Measurements from ENCODE around the gene PAWR. TPM values are rescaled to one million over a fixed set of nuclear protein-coding genes. Genes with fewer than 3 reads are reported as not detected.
"Not testable (repeated sequence)": the region's sequence is repeated elsewhere in the genome, so short reads cannot be mapped to it uniquely, and the experiment has no call there.

The PAWR gene
- total RNA-seq, 2 experiments from 2014 or later: 5.2 to 5.6 TPM

DNA sequence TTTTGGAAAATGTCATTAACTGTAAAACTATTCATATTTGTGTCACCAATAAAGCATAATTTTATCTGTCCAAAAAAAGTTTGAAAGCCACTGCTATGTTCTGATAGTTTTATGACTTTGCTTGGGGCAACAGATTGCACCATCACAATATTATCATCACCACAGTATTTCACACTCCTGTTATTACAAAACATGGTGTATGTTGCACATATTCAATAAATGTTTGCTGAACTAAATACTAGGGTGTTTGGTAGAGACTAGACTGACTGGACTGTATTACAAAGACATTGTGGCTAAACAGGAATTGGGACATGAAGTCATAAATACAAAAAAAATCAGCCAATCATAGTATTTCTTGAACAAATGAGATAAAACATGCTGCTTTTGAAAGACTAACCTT lies 55.1 kb downstream of the PAWR start:
- H3K4me1 Mint-ChIP-seq (ENCODE audit: low read depth): no peaks in the 10 kb centered on the region
- no peak overlapping the region for H3K27ac Mint-ChIP-seq
- CTCF ChIA-PET: no interaction called here
- H3K27me3 Mint-ChIP-seq (ENCODE audit: low read depth): peaks cover 2% of the 10 kb centered on the region
- no peaks in the 10 kb centered on the region for H3K9me3 Mint-ChIP-seq
- H3K36me3 Mint-ChIP-seq (ENCODE audit: low read depth): no peaks in the 10 kb centered on the region
- intact Hi-C loops (cut with micrococcal nuclease): no loop called here
- H3K4me3 Mint-ChIP-seq: no peak overlapping the region
- no peak for DNase-seq

DNA sequence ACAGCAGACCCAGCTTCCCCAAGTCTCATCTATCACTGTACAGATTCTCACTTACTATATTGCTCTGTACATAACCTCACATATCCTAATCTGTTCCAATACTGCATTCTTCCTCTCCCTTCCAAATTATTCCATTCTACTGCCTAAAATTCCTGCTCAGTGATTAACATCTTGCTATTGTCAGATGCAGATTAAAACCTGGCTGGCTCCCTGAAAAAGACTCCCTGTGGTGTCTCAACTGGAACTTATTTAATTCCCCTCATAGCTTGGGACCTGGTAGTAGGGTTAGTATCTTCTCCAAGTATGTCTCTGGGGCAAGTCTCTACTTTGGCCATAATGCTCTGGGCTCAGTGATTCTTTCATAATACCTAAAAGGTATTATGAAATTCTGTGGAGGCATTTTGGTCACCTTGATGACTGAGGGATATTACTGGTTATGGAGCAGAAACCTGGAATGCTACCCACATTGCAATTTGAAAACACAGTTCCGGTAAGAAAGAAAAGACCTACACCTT lies 55.8 kb downstream of the PAWR start:
- H3K4me1 Mint-ChIP-seq (ENCODE audit: low read depth): no peaks in the 10 kb centered on the region
- DNase-seq: no peak
- H3K9me3 Mint-ChIP-seq: no peaks in the 10 kb centered on the region
- no peak overlapping the region for H3K4me3 Mint-ChIP-seq
- H3K27ac Mint-ChIP-seq: no peak overlapping the region
- CTCF ChIA-PET: no interaction called here
- no peaks in the 10 kb centered on the region for H3K27me3 Mint-ChIP-seq (ENCODE audit: low read depth)
- no peaks in the 10 kb centered on the region for H3K36me3 Mint-ChIP-seq (ENCODE audit: low read depth)
- intact Hi-C loops (cut with micrococcal nuclease): no loop called here

DNA sequence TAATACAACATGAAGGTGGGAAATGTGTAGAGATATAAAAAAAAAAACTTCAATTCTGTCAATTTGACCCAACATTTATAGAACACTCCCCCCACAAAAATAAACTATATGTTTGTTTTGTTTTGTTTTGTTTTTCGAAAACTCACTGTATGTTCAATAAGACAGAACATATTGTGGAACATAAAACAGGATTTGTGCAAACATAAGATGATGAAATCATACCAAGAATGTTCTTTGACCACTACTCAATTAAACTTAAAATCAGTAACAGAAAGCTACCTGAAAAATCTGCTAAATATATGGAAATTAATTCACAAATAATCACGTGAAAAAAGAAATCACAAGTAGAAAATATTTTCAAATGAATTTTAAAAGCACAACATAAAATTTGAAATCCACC lies 61.2 kb downstream of the PAWR start:
- H3K4me3 Mint-ChIP-seq: no peak overlapping the region
- CTCF ChIA-PET: interaction anchor here (0.7 kb wide), 2 partner anchors 46 to 345 kb away, joined by 3 read pairs; no protein-coding TSS in a partner anchor
- H3K27me3 Mint-ChIP-seq (ENCODE audit: low read depth): no peaks in the 10 kb centered on the region
- no peaks in the 10 kb centered on the region for H3K36me3 Mint-ChIP-seq (ENCODE audit: low read depth)
- H3K4me1 Mint-ChIP-seq (ENCODE audit: low read depth): no peaks in the 10 kb centered on the region
- no peak for DNase-seq
- no peak overlapping the region for H3K27ac Mint-ChIP-seq
- H3K9me3 Mint-ChIP-seq: peaks cover 2% of the 10 kb centered on the region
- intact Hi-C loops (cut with micrococcal nuclease): no loop called here

DNA sequence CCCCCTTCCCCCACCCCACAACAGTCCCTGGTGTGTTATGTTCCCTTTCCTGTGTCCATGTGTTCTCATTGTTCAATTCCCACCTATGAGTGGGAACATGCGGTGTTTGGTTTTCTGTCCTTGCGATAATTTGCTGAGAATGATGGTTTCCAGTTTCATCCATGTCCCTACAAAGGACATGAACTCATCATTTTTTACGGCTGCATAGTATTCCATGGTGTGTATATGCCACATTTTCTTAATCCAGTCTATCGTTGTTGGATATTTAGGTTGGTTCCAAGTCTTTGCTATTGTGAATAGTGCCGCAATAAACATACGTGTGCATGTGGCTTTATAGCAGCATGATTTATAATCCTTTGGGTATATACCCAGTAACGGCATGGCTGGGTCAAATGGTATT lies 64.0 kb downstream of the PAWR start:
- intact Hi-C loops (cut with micrococcal nuclease); H3K4me1 Mint-ChIP-seq (ENCODE audit: low read depth); DNase-seq; H3K27me3 Mint-ChIP-seq (ENCODE audit: low read depth); H3K36me3 Mint-ChIP-seq (ENCODE audit: low read depth); H3K9me3 Mint-ChIP-seq; H3K27ac Mint-ChIP-seq; H3K4me3 Mint-ChIP-seq; CTCF ChIA-PET: not testable (repeated sequence)

DNA sequence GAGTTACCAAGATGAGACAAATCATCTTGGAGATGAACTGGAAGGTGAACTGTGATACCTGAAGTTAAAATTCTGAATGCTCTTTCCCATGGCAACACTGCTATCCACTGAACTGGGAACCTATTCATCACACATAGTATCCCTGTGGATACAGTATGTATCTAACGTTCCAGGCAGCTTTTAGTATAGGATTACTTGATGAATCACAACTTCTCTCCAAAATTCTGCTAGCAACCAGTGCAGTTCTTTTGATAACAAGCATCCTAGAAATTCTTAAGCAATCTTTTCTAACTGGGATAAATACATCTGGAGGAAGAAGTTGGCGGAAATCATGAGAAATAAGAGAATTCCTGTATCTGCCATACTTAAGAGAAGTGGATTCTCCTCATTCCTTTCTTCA lies 66.4 kb downstream of the PAWR start:
- Mint-ChIP-seq H3K27ac (no peak overlapping the region), H3K27me3 (ENCODE audit: low read depth) (no peaks in the 10 kb centered on the region), H3K36me3 (ENCODE audit: low read depth) (no peaks in the 10 kb centered on the region), H3K4me3 (no peak overlapping the region), H3K9me3 (peaks cover 2% of the 10 kb centered on the region), H3K4me1 (ENCODE audit: low read depth) (no peaks in the 10 kb centered on the region)
- DNase-seq: no peak
- CTCF ChIA-PET: no interaction called here
- intact Hi-C loops (cut with micrococcal nuclease): no loop called here

DNA sequence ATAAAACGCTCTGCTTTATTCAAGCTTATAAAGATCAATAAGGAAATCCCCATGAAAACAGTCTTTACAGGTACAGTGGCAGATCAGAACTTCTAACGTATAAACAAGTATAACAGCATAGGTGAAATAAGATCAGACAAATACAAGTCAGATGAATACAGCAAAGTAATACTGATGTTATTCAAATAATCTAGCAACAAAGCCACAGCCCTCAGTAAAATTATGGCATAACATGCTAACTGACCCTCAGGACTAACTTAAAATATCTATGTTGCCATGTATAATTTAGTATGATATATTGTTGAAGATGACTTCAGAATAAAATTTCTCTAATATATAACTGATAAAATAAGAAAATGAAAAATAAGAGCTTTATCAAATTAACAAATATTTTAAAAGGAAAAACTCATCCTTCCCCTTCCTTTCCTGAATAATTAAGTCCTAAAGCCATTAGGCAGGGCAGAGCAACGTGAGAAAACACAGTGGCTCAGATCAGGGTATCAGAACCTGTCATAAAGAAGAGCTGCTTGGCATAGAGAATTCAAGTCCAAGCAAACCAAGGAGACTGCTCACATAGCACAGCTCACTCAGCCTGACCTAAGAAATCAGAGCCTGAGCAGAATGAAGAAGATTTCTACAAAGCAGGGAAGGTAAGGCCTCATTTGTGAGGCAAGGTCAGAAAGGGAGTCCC lies 70.7 kb downstream of the PAWR start:
- DNase-seq: no peak
- intact Hi-C loops (cut with micrococcal nuclease): no loop called here
- Mint-ChIP-seq H3K36me3 (ENCODE audit: low read depth) (no peaks in the 10 kb centered on the region), H3K4me3 (no peak overlapping the region), H3K27me3 (ENCODE audit: low read depth) (peaks cover 3% of the 10 kb centered on the region), H3K9me3 (no peaks in the 10 kb centered on the region), H3K27ac (no peak overlapping the region), H3K4me1 (ENCODE audit: low read depth) (no peaks in the 10 kb centered on the region)
- CTCF ChIA-PET: no interaction called here

DNA sequence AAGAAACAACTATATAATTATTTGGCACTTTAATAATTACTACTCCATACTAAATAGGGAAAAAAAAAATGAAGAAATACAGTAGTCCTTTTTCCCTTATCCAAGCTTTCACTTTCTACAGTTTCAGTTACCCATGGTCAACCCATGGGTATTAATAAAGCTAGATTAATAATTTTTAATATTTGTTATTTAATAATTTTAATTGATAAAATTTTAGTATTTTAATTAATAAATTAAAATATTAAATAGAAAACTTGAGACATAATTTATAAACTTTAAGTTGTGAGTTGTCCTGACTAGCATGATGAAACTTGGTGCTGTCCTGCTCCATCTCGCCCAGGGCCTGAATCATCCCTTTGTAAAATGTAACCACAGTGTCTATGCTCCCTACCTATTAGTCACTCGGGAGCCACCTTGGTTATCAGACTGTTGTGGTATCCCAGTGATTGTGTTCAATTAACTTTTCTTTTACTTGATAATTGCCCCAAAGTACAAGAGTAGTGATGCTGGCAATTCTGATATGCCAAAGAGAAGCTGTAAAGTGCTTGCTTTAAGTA lies 71.8 kb downstream of the PAWR start:
- no peaks in the 10 kb centered on the region for H3K4me1 Mint-ChIP-seq (ENCODE audit: low read depth)
- CTCF ChIA-PET: no interaction called here
- no peak for DNase-seq
- H3K9me3 Mint-ChIP-seq: no peaks in the 10 kb centered on the region
- no peak overlapping the region for H3K4me3 Mint-ChIP-seq
- intact Hi-C loops (cut with micrococcal nuclease): no loop called here
- peaks cover 3% of the 10 kb centered on the region for H3K27me3 Mint-ChIP-seq (ENCODE audit: low read depth)
- H3K36me3 Mint-ChIP-seq (ENCODE audit: low read depth): no peaks in the 10 kb centered on the region
- H3K27ac Mint-ChIP-seq: no peak overlapping the region

DNA sequence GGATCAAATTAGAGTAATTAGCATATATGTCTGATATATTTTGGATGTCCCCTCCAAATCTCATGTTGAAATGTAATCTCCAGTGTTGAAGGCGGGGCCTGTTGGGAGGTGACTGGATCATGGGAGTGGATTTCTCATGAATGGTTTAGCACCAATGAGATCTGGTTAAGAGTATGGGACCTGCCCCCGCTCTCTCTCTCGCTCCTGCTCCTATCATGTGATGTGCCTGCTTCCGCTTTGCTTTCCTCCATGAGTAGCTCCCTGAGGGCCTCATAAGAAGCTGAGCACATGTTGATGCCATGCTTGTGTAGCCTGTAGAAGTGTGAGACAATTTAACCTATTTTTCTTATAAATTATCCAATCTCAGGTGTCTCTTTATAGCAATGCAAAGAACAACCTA lies 73.1 kb downstream of the PAWR start:
- Mint-ChIP-seq H3K27me3 (ENCODE audit: low read depth) (peaks cover 3% of the 10 kb centered on the region), H3K4me3 (no peak overlapping the region), H3K27ac (no peak overlapping the region), H3K36me3 (ENCODE audit: low read depth) (no peaks in the 10 kb centered on the region), H3K9me3 (no peaks in the 10 kb centered on the region), H3K4me1 (ENCODE audit: low read depth) (no peaks in the 10 kb centered on the region)
- CTCF ChIA-PET: no interaction called here
- no peak for DNase-seq
- intact Hi-C loops (cut with micrococcal nuclease): no loop called here

DNA sequence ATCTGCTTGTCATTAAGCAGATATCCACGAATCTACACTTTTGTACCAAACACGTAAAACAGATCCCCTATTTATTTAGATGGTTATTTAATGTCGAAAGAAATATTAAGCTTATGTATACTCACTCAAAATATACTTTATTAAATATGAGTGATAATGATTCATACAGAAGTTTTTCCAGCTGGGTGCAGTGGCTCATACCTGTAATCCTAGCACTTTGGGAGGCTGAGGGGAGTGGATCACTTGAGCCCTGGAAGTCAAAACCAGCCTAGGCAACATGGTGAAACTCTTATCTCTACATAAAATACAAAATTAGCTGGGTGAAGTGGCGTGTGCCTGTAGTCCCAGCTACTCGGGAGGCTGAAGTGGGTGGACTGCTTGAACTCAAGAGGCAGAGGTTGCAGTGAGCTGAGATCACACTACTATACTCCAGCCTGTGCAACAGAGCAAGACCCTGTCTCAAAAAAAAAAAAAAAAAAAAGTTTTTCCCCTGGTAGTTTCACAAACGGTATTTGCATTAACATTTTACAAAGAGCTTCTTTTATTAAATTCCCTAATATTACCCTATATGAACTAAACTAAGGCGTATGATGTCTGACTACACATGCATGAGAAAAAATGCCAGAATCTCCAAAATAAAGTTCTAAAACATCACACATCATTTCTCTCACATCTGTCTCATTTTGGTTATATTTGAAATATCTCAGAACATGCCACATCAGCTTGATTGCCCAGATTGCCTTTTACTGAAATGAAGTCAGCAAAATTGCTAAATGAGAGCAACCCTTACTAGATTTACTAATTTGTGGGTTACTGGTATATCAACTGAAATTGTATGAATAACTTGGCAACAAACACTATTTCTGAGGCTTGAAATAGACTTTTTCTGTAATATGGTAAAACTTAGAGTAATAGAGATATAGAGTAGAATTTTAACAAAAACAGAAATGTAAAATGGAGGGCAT lies 74.9 kb downstream of the PAWR start:
- Mint-ChIP-seq H3K27ac (no peak overlapping the region), H3K27me3 (ENCODE audit: low read depth) (peaks cover 3% of the 10 kb centered on the region), H3K4me1 (ENCODE audit: low read depth) (no peaks in the 10 kb centered on the region), H3K9me3 (no peaks in the 10 kb centered on the region), H3K36me3 (ENCODE audit: low read depth) (no peaks in the 10 kb centered on the region), H3K4me3 (no peak overlapping the region)
- DNase-seq: no peak
- CTCF ChIA-PET: no interaction called here
- intact Hi-C loops (cut with micrococcal nuclease): no loop called here

DNA sequence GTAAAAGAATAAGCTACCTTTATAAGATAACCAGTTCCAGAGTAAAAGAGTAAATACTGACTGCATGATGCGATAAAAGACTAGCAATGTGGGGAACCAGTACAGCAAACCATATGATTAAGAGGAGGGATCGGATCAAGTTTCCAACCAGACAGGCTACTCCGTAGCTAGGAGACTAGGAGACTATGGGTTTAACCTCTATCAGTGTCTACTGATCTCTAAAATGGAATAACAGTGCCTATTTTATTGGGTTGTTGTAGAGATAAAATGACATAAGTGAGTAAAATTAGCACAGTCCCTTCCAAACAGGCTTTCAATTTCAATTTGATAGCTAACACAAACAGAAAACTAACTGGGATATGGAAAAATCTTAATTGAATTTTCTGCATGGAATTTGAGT lies 76.0 kb downstream of the PAWR start:
- H3K27ac Mint-ChIP-seq: no peak overlapping the region
- no peaks in the 10 kb centered on the region for H3K4me1 Mint-ChIP-seq (ENCODE audit: low read depth)
- CTCF ChIA-PET: no interaction called here
- H3K4me3 Mint-ChIP-seq: no peak overlapping the region
- H3K36me3 Mint-ChIP-seq (ENCODE audit: low read depth): no peaks in the 10 kb centered on the region
- H3K27me3 Mint-ChIP-seq (ENCODE audit: low read depth): peaks cover 3% of the 10 kb centered on the region
- H3K9me3 Mint-ChIP-seq: no peaks in the 10 kb centered on the region
- DNase-seq: no peak
- intact Hi-C loops (cut with micrococcal nuclease): no loop called here

DNA sequence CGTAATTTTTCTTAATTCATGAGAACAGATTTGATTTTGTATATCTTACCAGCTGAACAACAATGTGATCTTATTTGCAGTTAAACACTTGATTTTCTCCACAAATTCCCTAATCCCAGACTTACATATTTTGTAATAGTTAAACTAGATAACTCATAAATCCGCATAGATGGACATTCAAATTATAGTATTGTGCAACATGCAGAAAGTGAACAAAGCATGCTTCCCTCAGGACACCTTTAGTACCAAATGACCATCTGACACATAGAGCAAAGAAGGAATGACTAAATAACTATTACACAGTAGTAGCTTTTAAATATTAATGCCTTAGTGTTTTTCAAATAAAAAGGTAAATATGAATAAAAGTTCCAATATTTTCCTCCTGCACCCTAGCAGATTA lies 88.9 kb downstream of the PAWR start:
- intact Hi-C loops (cut with micrococcal nuclease): no loop called here
- no peak overlapping the region for H3K4me3 Mint-ChIP-seq

DNA sequence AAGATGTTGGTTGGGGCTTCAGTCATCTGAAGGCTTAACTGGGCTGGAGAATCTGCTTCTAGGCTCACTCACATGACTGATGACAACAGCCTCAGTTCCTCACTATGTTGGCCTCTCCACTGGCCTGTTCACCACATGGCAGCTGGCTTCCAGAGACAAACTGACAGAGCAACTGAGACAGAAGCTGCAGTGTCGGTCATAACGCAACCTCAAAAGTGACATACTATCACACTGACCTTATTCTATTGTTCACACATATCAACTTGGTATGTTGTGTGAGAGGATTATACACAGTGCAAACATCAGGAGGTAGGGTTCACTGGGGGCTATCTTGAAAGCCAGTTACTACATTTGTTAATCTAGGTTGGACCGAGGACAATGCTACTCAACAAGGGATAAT lies 92.9 kb downstream of the PAWR start:
- Mint-ChIP-seq H3K36me3 (ENCODE audit: low read depth) (no peaks in the 10 kb centered on the region), H3K27ac (no peak overlapping the region), H3K4me1 (ENCODE audit: low read depth) (no peaks in the 10 kb centered on the region), H3K9me3 (no peaks in the 10 kb centered on the region), H3K27me3 (ENCODE audit: low read depth) (peaks cover 4% of the 10 kb centered on the region), H3K4me3 (no peak overlapping the region)
- intact Hi-C loops (cut with micrococcal nuclease): no loop called here
- DNase-seq: no peak
- CTCF ChIA-PET: no interaction called here

More for the DNA sequence above, 88.9 kb downstream of the PAWR start:
- H3K27me3 Mint-ChIP-seq (ENCODE audit: low read depth): peaks cover 4% of the 10 kb centered on the region
- H3K4me1 Mint-ChIP-seq (ENCODE audit: low read depth): no peaks in the 10 kb centered on the region
- CTCF ChIA-PET: no interaction called here
- no peaks in the 10 kb centered on the region for H3K9me3 Mint-ChIP-seq
- H3K27ac Mint-ChIP-seq: no peak overlapping the region
- DNase-seq: no peak
- H3K36me3 Mint-ChIP-seq (ENCODE audit: low read depth): no peaks in the 10 kb centered on the region

Data from activated naive CD4-positive, alpha-beta T cell treated with anti-CD3 and anti-CD28 coated beads for 36 hours (primary cell).